Rectal smooth muscle tissue (tissue), 1 donor: Measurements from ENCODE around the gene VAV3.

Experiments
- H3K27ac ChIP-seq: one replicate; pipeline ENCODE4 v1.7.0; 2013; ENCODE audit warnings: low read depth, low read length, inconsistent platforms
- H3K27me3 ChIP-seq: one replicate; pipeline ENCODE4 v1.7.0; 2013; ENCODE audit warnings: low read length; ENCODE audit not compliant: control insufficient read depth, insufficient read depth
- H3K36me3 ChIP-seq: one replicate; pipeline ENCODE4 v1.7.0; 2013; ENCODE audit warnings: low read length; ENCODE audit not compliant: control insufficient read depth, insufficient read depth
- H3K4me1 ChIP-seq: one replicate; pipeline ENCODE4 v1.7.0; 2013; ENCODE audit warnings: low read length; ENCODE audit not compliant: control insufficient read depth, insufficient read depth
- H3K4me3 ChIP-seq: one replicate; pipeline ENCODE4 v1.7.0; 2013; ENCODE audit warnings: low read length
- H3K9ac ChIP-seq: one replicate; pipeline ENCODE4 v1.7.0; 2013; ENCODE audit warnings: low read length

VAV3 gene

GRCh38 chr1:107788206-107789202, 176.5 kb downstream of the VAV3 start:
- H3K4me1 ChIP-seq: no peaks in the 10 kb centered on the region
- H3K36me3 ChIP-seq: no peaks in the 10 kb centered on the region
- H3K4me3 ChIP-seq: no peak overlapping the region
- H3K27me3 ChIP-seq: no peaks in the 10 kb centered on the region
- no peak overlapping the region for H3K9ac ChIP-seq
- no peak overlapping the region for H3K27ac ChIP-seq

DNA sequence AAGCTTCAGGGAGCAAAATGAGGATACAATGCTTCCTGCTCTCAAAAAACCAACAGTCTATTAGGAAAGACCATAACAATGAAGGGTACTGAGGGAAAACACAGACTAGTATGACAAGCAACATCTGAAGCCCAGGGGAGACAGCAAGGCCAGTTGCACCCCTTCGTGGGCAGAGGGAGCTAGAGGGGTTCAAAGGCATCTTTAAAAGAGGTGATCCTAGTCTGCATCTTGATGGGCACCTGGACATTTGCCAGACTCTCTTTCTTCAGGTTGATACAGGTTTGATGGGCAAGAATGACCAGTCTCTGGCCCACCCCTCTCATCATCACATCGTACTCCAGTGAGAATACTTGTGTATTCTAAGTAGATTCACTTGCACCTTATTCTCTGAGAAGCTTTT, 177.7 kb downstream of the VAV3 start:
- H3K27ac ChIP-seq: no peak overlapping the region
- H3K4me1 ChIP-seq: no peaks in the 10 kb centered on the region
- no peak overlapping the region for H3K4me3 ChIP-seq
- H3K36me3 ChIP-seq: no peaks in the 10 kb centered on the region
- no peak overlapping the region for H3K9ac ChIP-seq
- no peaks in the 10 kb centered on the region for H3K27me3 ChIP-seq

- no peaks in the 10 kb centered on the region for H3K36me3 ChIP-seq
- H3K4me1 ChIP-seq: no peaks in the 10 kb centered on the region
- no peak overlapping the region for H3K9ac ChIP-seq
- H3K4me3 ChIP-seq: no peak overlapping the region
- H3K27me3 ChIP-seq: no peaks in the 10 kb centered on the region
- H3K27ac ChIP-seq: no peak overlapping the region
Observed at GRCh38 chr1:107786203-107786845, 178.7 kb downstream of the VAV3 start.

- Histone ChIP-seq H3K4me1 (no peaks in the 10 kb centered on the region), H3K36me3 (no peaks in the 10 kb centered on the region), H3K4me3 (no peak overlapping the region), H3K9ac (no peak overlapping the region), H3K27ac (no peak overlapping the region), H3K27me3 (no peaks in the 10 kb centered on the region)
Observed at GRCh38 chr1:107785496-107786202, 179.3 kb downstream of the VAV3 start.

DNA sequence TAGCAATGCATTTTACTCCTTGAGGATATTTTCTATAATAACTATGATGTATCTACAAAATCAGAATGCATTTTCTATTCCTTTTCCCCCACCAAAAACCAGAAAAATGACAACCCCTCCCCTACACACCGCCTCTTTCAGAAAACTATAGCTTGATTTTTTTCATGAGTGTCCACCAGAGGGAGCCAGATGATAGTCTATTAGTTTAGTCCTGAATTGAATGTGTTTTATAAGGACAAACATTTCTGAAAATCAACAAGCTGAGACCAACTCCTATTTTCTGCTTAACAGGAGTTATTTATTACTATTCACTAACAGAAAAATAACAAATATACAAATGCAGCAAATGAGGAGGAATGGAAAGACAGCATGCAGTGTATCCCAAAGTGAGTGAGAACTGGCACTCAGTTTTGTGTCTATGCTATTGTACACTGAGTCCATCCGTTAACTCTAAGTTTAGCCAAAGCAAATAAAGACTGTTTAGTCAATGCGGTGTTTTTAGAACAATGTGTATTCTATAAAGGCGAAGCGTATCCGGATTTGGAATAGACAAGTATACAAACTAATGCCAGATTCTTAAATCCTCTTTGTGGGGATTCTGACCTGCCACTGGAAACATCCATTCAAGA, 182.6 kb downstream of the VAV3 start:
- Histone ChIP-seq H3K27ac (no peak overlapping the region), H3K9ac (no peak overlapping the region), H3K4me3 (no peak overlapping the region)

GRCh38 chr1:107781245-107781644, 183.7 kb downstream of the VAV3 start:
- Histone ChIP-seq H3K27ac (no peak overlapping the region), H3K36me3 (no peaks in the 10 kb centered on the region), H3K27me3 (no peaks in the 10 kb centered on the region), H3K4me3 (no peak overlapping the region), H3K4me1 (no peaks in the 10 kb centered on the region), H3K9ac (no peak overlapping the region)

More for the DNA sequence above, 182.6 kb downstream of the VAV3 start:
- no peaks in the 10 kb centered on the region for H3K36me3 ChIP-seq
- no peaks in the 10 kb centered on the region for H3K27me3 ChIP-seq
- no peaks in the 10 kb centered on the region for H3K4me1 ChIP-seq

DNA sequence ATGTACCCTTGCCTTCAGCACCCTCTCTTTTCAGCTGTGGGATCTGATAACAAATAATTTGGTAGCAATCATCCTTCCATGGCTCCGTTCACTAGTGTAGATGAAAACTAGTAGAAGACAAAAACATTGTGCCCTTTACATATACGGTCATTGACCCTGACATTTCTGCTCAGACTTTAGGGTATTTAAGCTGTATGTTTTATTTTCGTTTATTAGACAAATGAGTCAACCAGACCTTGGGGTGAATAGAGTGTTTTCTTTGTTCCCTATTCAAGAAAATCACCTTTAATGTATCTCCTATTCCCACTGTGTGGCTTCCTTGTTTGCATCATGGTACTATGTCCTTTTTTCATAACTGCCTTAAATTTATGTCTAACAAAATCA, 187.3 kb downstream of the VAV3 start:
- Histone ChIP-seq H3K36me3 (no peaks in the 10 kb centered on the region), H3K27ac (no peak overlapping the region), H3K9ac (no peak overlapping the region), H3K27me3 (no peaks in the 10 kb centered on the region), H3K4me3 (no peak overlapping the region), H3K4me1 (no peaks in the 10 kb centered on the region)

DNA sequence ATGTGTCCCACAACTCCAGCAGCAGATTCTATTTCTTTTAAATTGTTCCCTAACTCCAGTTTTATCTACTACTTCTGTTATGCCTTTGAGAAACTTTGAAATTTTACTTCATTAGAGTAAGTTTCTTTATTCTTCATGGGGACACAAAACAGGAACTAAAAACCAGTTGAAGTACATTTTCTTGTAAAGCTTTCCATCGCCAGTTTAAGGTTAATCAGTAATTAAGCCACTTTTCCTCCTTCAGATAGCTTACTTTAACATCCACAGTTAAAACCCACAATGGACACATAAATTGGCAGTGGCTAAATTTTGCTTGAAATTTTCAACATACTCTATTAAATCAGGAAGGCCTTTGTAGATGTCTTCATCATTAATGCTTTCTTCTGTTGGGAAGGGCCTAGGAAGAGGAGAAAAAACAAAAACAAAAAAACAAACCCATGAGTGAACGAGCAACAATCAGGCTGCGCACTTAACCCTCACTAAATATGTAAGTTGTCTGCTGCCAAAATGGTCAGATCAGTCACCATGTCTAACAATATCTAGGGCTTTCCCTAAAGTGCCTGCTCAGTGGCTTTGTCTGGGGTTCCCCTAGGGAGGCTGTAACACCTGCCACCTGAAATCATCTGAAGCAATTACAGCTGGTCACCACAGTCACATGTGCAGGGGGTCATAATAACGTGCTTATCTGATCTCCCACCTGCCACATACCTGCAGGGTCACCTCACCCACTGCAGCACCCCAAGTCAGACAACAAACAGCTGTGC, 187.9 kb downstream of the VAV3 start:
- no peaks in the 10 kb centered on the region for H3K36me3 ChIP-seq
- no peaks in the 10 kb centered on the region for H3K27me3 ChIP-seq
- H3K27ac ChIP-seq: no peak overlapping the region
- H3K4me3 ChIP-seq: no peak overlapping the region
- no peaks in the 10 kb centered on the region for H3K4me1 ChIP-seq
- no peak overlapping the region for H3K9ac ChIP-seq

GRCh38 chr1:107771377-107771776, 193.6 kb downstream of the VAV3 start:
- H3K4me1 ChIP-seq: no peaks in the 10 kb centered on the region
- no peak overlapping the region for H3K9ac ChIP-seq
- no peak overlapping the region for H3K27ac ChIP-seq
- no peaks in the 10 kb centered on the region for H3K27me3 ChIP-seq
- no peak overlapping the region for H3K4me3 ChIP-seq
- no peaks in the 10 kb centered on the region for H3K36me3 ChIP-seq

DNA sequence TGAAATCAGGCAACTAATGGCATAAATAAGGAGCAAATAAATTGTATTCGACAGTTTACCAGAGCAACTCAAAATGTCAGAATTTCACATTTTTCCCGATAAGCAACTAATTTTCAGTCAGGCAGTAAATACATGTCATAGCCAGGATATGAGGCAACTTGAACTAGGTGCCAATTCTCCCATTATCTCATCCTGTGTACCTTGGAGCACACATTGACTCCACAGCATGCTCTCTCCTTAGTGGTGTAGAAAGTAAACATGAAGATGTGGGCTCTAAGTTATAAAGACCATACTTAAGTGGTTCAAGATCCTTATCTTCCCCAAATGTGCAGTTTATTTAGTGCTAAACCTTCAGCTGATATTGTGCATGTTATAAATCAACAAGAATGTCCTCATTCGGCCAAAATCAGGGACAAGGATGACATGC, 197.8 kb downstream of the VAV3 start:
- Histone ChIP-seq H3K27me3 (no peaks in the 10 kb centered on the region), H3K4me1 (no peaks in the 10 kb centered on the region), H3K4me3 (no peak overlapping the region), H3K9ac (no peak overlapping the region), H3K36me3 (no peaks in the 10 kb centered on the region), H3K27ac (no peak overlapping the region)

DNA sequence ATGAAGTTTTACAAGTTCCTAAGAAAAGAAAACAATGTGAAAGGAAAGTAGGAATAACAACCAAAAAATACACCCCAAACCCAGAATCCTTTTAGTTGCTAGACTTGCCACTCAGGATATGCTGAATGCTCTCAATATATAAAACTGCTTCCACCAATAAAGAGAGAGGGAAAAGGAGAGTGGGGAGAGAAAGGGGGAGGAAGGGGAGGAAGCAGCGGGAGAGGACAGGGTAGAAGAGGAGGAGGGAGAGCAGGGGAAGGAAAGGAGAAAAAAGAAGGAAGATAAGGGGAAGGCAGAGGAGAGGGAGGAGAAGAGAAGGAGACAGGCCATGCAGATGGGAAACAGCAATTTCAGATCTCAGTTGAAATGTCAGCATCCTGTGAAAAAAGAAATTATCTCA, 198.4 kb downstream of the VAV3 start:
- H3K27me3 ChIP-seq: no peaks in the 10 kb centered on the region
- H3K9ac ChIP-seq: no peak overlapping the region
- H3K27ac ChIP-seq: no peak overlapping the region
- H3K36me3 ChIP-seq: no peaks in the 10 kb centered on the region
- H3K4me1 ChIP-seq: no peaks in the 10 kb centered on the region
- no peak overlapping the region for H3K4me3 ChIP-seq
